HG03108 (cell line): ENCODE measurements around the gene LMOD1.
"Not testable (repeated sequence)": the region's sequence is repeated elsewhere in the genome, so short reads cannot be mapped to it uniquely, and the experiment has no call there.

Experiments
- ATAC-seq: cut with Tn5 transposase; IDR thresholded peaks from one replicate; pipeline ENCODE4 v1.9.1; 2021; ENCODE audit warnings: moderate library complexity; ENCODE audit not compliant: unreplicated experiment

The LMOD1 gene

DNA sequence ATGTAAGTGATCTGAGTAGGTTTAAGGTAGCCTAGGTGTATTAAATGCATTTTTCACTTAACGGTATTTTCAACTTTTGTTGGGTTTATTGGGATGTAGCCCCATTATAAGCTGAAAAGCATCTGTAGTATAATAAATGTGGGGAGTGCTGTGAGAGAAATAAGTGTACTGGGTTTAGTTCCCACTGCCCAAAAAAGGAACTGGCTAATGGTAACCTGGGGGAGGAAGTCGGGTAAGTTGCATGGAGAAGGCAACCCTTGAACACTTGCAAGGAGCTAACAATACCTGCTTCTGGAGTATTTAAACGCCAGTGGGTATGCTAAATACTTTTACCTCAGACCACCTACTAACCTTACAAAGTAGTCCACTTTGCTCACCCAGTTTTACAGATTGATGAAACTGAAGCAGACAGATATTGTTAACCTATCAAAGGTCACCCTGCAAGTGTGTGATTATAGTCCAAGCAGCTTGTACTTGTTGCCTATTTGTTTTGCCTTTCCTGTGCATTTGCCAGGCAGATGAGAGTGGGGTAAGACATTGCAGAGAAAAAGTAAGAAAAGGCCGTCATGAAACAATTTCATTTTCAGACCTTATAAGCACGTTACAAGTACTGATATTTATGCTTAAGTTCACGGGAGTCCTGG lies 65.3 kb downstream of the LMOD1 start:
- ATAC-seq = no peak

DNA sequence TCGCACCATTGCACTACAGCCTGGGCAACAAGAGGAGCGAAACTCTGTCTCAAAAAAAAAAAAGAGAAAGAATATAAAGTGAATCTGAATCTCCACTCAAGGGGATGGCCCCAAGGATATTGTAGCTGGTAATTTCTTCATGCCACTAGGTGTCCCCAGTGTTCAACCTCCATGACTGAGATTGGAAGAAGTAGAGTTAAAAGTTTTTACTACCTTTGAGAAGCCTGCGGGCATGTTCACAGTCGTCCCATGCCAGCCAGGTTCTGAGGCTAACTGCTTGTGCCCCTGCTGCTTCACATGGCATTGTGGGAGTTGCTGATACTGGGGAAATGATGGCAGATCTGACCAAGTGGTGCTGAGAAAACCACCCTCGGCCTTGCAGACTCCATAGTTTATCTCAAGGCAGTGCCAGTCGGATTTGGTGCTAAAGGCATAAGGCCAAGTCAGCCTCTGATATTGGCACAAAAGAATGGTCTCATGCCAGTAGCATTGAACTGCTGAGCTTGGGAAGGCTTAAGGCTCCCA lies 68.4 kb downstream of the LMOD1 start:
- no peak for ATAC-seq

DNA sequence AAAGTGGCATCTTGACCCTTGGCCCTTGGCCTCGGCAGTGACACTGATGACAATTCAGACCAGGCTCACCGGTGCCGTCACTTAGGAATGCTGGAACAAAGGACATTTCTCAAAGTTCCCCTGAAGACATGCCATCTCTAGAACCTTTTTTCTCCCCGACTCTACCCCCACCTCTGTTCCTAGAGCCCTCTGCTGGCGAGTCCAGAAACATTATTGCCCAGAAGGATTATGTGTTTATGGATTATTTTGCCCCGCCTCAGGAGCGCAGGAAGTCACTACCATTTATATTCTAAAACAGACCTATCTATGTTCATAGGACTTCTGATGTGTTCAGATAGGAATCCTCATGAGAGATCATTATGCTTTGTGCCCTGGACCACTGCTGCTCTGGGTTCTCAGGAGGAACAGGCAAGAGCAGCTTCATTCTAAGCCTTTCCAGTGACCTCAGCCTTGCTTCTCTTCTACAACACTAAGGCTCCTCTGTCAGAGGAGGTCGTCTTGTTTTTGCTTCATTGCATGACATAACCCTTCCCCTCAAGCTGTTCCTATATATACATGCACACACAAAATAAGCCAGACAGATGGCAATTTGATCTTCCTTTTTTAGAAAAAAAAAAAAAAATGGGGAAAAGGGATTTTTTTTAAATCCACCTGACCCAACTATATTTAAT lies 70.1 kb downstream of the LMOD1 start:
- no peak for ATAC-seq

GRCh38 chr1:201874672-201875071 lies 71.7 kb downstream of the LMOD1 start:
- no peak for ATAC-seq

DNA sequence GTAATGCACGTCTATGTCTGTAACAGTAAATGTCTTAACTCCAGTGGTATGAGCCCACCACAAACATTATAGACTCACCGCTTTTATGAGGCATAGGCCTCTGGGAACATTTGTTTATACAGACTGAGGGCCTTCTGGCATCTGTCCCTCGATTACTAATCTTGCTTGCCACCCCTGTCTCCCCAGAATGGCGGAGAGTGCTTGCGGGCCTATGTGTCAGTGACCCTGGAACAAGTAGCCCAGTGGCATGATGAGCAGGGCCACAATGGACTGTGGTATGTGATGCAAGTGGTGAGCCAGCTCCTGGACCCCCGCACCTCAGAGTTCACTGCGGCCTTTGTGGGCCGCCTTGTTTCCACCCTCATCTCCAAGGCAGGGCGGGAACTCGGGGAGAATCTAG lies 76.0 kb downstream of the LMOD1 start:
- no peak for ATAC-seq

GRCh38 chr1:201861448-201861847 lies 84.9 kb downstream of the LMOD1 start:
- no peak for ATAC-seq

- ATAC-seq = no peak
These were observed 86.9 kb downstream of the LMOD1 start for GRCh38 chr1:201859424-201859823.

GRCh38 chr1:201856722-201857121 lies 89.6 kb downstream of the LMOD1 start:
- ATAC-seq = not testable (repeated sequence)

- ATAC-seq = no peak
These were observed 94.4 kb downstream of the LMOD1 start for GRCh38 chr1:201851949-201852348.

GRCh38 chr1:201850053-201850397 lies 96.3 kb downstream of the LMOD1 start:
- ATAC-seq = no peak

DNA sequence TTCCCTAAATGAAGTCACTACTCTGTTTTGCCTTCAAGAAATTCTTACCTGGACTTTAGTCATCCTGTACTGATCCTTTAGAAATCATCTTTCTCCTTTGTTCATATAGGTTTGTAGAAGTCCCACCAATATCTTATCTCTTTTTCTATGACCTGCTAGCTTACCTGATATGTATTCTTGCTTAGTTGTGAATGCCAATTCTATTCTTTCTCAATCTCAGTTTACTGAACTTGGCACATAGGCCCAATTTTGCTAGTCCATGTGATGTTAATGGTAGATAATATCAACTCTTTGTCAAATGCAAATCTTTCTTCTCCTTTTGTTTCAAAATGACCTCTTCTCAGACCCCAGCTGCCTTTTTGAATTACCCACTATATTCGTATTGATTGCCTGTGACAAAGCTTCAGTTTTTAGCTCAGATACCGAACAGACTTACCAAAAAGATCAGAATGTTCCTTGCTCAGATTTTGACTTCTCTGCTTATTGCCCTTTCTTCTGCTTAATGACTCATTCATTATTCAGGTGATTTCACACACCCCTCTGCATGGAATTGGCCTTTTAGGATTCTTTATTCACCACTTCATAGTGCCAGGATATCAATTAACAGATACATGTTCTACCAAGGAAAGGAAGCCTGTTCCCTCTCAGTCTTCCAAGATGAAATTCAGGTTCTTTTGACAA lies 96.8 kb downstream of the LMOD1 start:
- no peak for ATAC-seq

DNA sequence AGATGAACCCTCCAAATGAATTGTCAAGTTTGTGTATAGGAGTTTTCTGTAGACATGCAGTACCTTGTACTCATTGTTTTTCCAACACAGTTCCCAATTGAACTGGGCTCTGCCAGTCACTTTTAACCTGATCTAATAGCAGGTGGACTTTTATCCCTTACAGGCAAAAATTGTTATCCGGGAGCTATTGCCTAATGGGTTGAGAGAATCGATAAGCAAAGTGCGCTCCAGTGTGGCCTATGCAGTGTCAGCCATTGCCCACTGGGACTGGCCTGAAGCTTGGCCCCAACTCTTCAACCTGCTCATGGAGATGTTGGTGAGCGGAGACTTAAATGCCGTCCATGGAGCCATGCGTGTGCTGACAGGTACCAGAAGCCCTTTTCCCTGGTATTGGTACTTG lies 98.1 kb downstream of the LMOD1 start:
- no peak for ATAC-seq

DNA sequence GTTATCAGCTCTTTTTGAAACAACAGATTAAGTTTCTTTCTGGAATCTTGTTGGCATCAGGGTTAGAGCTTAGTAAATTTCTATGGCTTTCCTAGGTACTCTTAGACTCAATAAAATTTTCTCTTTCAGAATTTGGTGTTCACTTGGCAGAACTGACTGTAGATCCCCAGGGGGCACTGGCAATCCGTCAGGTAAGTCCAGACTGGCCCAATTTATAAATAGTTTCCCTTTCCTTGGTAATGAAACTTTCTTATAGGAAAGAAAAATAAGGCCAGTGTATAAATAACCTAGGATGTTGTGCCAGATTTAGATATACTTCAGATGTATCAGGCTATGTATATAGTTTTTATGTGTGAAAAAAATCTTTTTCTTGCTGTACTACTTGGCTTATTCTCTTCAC lies 99.2 kb downstream of the LMOD1 start:
- ATAC-seq = no peak
